ENCODE data around the gene OR2M4.

DNA sequence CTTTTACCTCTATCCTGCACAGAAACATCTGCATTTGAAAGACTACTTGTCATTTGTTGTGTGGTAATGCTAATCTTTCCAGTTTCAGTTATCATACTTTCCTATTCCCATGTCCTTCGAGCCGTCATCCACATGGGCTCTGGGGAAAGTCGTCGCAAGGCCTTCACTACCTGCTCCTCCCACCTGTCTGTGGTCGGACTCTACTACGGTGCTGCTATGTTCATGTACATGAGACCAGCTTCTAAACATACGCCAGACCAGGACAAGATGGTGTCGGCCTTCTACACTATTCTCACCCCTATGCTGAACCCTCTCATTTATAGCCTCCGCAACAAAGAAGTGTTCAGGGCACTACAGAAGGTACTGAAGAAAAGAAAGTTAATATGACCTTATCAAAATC lies 8.3 kb downstream of the OR2M4 start:
- TF ChIP-seq EZH2 (IDR thresholded peaks at IDR 0.05; ENCODE audit: insufficient read depth, poor library complexity, severe bottlenecking) (no peak), EZH2phosphoT487 (IDR thresholded peaks at IDR 0.05; ENCODE audit: insufficient read depth, low read depth) (no peak)
